Measurements from ENCODE around the gene NCAPD3. TPM values are rescaled to one million over a fixed set of nuclear protein-coding genes. Genes with fewer than 3 reads are reported as not detected.
"Not testable (repeated sequence)": the region's sequence is repeated elsewhere in the genome, so short reads cannot be mapped to it uniquely, and the experiment has no call there.

Gene NCAPD3
- total RNA-seq, 1 donor, result 21.2 TPM

GRCh38 chr11:134118006-134118405, 105.8 kb downstream of the NCAPD3 start:
- DNase-seq (ENCODE audit: low read depth), result no peak
- H3K4me3 ChIP-seq (ENCODE audit: low read depth, low read length), result no peak overlapping the region
- TF ChIP-seq, protein P1, sequence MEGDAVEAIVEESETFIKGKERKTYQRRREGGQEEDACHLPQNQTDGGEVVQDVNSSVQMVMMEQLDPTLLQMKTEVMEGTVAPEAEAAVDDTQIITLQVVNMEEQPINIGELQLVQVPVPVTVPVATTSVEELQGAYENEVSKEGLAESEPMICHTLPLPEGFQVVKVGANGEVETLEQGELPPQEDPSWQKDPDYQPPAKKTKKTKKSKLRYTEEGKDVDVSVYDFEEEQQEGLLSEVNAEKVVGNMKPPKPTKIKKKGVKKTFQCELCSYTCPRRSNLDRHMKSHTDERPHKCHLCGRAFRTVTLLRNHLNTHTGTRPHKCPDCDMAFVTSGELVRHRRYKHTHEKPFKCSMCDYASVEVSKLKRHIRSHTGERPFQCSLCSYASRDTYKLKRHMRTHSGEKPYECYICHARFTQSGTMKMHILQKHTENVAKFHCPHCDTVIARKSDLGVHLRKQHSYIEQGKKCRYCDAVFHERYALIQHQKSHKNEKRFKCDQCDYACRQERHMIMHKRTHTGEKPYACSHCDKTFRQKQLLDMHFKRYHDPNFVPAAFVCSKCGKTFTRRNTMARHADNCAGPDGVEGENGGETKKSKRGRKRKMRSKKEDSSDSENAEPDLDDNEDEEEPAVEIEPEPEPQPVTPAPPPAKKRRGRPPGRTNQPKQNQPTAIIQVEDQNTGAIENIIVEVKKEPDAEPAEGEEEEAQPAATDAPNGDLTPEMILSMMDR (IDR thresholded peaks at IDR 0.05; ENCODE audit: insufficient read depth, low read depth, low read length), result no peak

DNA sequence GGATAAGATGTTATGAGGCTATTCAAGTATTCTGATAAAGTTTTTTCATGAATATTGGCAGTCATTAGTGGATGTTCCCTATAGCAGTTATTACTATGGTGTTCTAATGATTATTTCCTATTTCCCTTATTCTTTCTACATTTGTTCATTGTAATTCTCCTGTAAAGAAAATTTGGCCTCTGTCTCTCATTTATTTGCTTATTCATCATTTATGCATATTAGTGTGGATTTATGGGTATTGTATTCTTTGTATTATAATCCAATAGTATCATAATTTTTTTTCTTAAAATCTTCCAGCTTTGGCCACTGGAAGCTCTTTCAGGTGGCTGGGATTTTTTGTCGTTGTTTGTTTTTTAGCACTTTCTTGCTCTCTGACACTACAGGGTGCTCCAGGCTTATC, 107.6 kb downstream of the NCAPD3 start:
- H3K4me3 ChIP-seq (ENCODE audit: low read depth, low read length), result no peak overlapping the region
- TF ChIP-seq, protein P1 (IDR thresholded peaks at IDR 0.05; ENCODE audit: insufficient read depth, low read depth, low read length), result no peak
- DNase-seq (ENCODE audit: low read depth), result no peak

DNA sequence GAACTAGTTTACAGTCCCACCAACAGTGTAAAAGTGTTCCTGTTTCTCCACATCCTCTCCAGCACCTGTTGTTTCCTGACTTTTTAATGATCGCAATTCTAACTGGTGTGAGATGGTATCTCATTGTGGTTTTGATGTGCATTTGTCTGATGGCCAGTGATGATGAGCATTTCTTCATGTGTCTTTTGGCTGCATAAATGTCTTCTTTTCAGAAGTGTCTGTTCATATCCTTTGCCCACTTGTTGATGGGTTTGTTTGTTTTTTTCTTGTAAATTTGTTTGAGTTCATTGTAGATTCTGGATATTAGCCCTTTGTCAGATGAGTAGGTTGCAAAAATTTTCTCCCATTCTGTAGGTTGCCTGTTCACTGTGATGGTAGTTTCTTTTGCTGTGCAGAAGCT, 110.0 kb downstream of the NCAPD3 start:
- H3K4me3 ChIP-seq (ENCODE audit: low read depth, low read length); DNase-seq (ENCODE audit: low read depth): not testable (repeated sequence)

DNA sequence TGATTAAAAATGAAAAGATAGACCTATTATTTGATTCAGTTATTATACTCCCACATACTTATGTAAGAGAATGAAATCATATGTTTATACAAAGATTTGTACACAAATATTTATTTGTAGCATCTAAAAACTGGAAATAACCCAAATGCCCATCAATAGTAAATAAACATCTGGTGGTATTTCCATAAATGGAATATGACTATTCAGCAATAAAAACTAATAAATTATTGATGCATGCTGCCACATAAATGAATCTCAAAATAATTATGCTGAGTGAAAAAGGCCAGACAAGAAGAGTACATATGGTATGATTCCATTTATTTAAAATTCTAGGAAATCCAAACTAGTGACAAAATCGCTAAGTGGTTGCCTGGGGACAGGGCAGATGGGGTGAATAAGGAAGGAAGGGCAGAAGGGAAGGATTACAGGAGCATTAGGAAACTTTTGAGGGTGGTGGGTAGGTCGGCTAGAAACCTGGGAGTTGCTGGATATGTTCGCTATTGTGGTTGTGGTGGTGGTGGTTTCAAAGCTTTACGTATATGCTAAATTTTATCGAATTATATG, 113.4 kb downstream of the NCAPD3 start:
- TF ChIP-seq, protein P1 (IDR thresholded peaks at IDR 0.05; ENCODE audit: insufficient read depth, low read depth, low read length), result no peak
- no peak for DNase-seq (ENCODE audit: low read depth)
- H3K4me3 ChIP-seq (ENCODE audit: low read depth, low read length), result no peak overlapping the region

Other genes starting within 250 kb of the NCAPD3 start
- gene JAM3, start 154.9 kb downstream of the NCAPD3 start, total RNA-seq, result 39.6 and 48.8 TPM in 2 replicates
- gene VPS26B, start 704 bp upstream of the NCAPD3 start, total RNA-seq, result 41.5 and 42.2 TPM in 2 replicates
- 50.3 and 58.3 TPM in 2 replicates for gene THYN1, start 29.4 kb upstream of the NCAPD3 start, total RNA-seq
- 14.5 and 16.4 TPM in 2 replicates for gene ACAD8, start 29.6 kb upstream of the NCAPD3 start, total RNA-seq
- not detected in 2 replicates for gene GLB1L3, start 52.4 kb upstream of the NCAPD3 start, total RNA-seq
- gene GLB1L2, start 108.0 kb upstream of the NCAPD3 start, total RNA-seq, result under 0.01 TPM in 1 of 2 replicates, not detected in the other
- gene B3GAT1, start 188.3 kb upstream of the NCAPD3 start, total RNA-seq, result not detected in 2 replicates

All from fibroblast of villous mesenchyme (primary cell).